ENCODE data around the gene PADI2. TPM values are rescaled to one million over a fixed set of nuclear protein-coding genes. Genes with fewer than 3 reads are reported as not detected.

PADI2 gene
- total RNA-seq, 4 donors from 2014 or later = 0.29 to 2.8 (median 0.67) TPM

- Histone ChIP-seq H3K4me3 (no peak overlapping the region), H3K27me3 (peaks cover 0 to 16% of the 10 kb centered on the region in 2 donors), H3K36me3 (no peaks in the 10 kb centered on the region), H3K27ac (no peak overlapping the region), H3K4me1 (no peaks in the 10 kb centered on the region), H3K9me3 (peaks cover 0 to 3% of the 10 kb centered on the region in 2 donors)
- no peak for TF ChIP-seq POLR2A (IDR thresholded peaks at IDR 0.05)
- TF ChIP-seq CTCF (IDR thresholded peaks at IDR 0.05) = no peak
- DNase-seq = no peak
- intact Hi-C loops (cut with DNase I; ENCODE audit: low total_unique reads) = no loop called here
Measured at GRCh38 chr1:17148950-17149608, 29.8 kb upstream of the PADI2 start.

GRCh38 chr1:17145648-17146047 lies 26.4 kb upstream of the PADI2 start:
- no peak overlapping the region for H3K4me3 ChIP-seq
- H3K27ac ChIP-seq = no peak overlapping the region
- peaks cover 0 to 3% of the 10 kb centered on the region in 2 donors for H3K9me3 ChIP-seq
- intact Hi-C loops (cut with DNase I; ENCODE audit: low total_unique reads) = no loop called here
- TF ChIP-seq CTCF (IDR thresholded peaks at IDR 0.05) (no peak), POLR2A (IDR thresholded peaks at IDR 0.05) (no peak)
- H3K4me1 ChIP-seq = no peaks in the 10 kb centered on the region
- no peak for DNase-seq
- H3K27me3 ChIP-seq = peaks cover 0 to 16% of the 10 kb centered on the region in 2 donors
- H3K36me3 ChIP-seq = no peaks in the 10 kb centered on the region

GRCh38 chr1:17143760-17144159 lies 24.5 kb upstream of the PADI2 start:
- intact Hi-C loops (cut with DNase I; ENCODE audit: low total_unique reads) = no loop called here
- no peaks in the 10 kb centered on the region for H3K36me3 ChIP-seq
- TF ChIP-seq POLR2A (IDR thresholded peaks at IDR 0.05) (no peak), CTCF (IDR thresholded peaks at IDR 0.05) (no peak)
- no peaks in the 10 kb centered on the region for H3K4me1 ChIP-seq
- H3K9me3 ChIP-seq = no peaks in the 10 kb centered on the region
- H3K27me3 ChIP-seq = peaks cover 0 to 5% of the 10 kb centered on the region in 2 donors
- no peak for DNase-seq
- no peak overlapping the region for H3K27ac ChIP-seq
- no peak overlapping the region for H3K4me3 ChIP-seq

- intact Hi-C loops (cut with DNase I; ENCODE audit: low total_unique reads) = no loop called here
- no peak overlapping the region for H3K27ac ChIP-seq
Measured at GRCh38 chr1:17141441-17142197, 22.4 kb upstream of the PADI2 start.

More at GRCh38 chr1:17141441-17142197, 22.4 kb upstream of the PADI2 start:
- no peaks in the 10 kb centered on the region for H3K36me3 ChIP-seq
- no peaks in the 10 kb centered on the region for H3K9me3 ChIP-seq
- DNase-seq = no peak
- H3K4me1 ChIP-seq = no peaks in the 10 kb centered on the region
- H3K27me3 ChIP-seq = no peaks in the 10 kb centered on the region
- TF ChIP-seq CTCF (IDR thresholded peaks at IDR 0.05) = no peak
- TF ChIP-seq POLR2A (IDR thresholded peaks at IDR 0.05) = no peak
- no peak overlapping the region for H3K4me3 ChIP-seq

Data from uterus (tissue), 4 donors.